HG02642 (cell line): ENCODE measurements around the gene KCNJ15.

ENCODE experiments used
- ATAC-seq: cut with Tn5 transposase; IDR thresholded peaks from one replicate; pipeline ENCODE4 v1.9.1; 2021; ENCODE audit warnings: mild to moderate bottlenecking; ENCODE audit not compliant: unreplicated experiment, poor library complexity

Gene KCNJ15

GRCh38 chr21:38266732-38267131 lies 9.9 kb downstream of the KCNJ15 start:
- ATAC-seq = no peak

- no peak for ATAC-seq
Observed at GRCh38 chr21:38267136-38267755, 10.5 kb downstream of the KCNJ15 start.

- ATAC-seq = no peak
Observed at GRCh38 chr21:38267991-38268863, 11.4 kb downstream of the KCNJ15 start.

GRCh38 chr21:38268864-38269575 lies 12.2 kb downstream of the KCNJ15 start:
- ATAC-seq = peak; percentile 40

- ATAC-seq = peak; percentile 79
Observed at GRCh38 chr21:38269576-38269936, 12.8 kb downstream of the KCNJ15 start.

GRCh38 chr21:38272215-38272614 lies 15.4 kb downstream of the KCNJ15 start:
- no peak for ATAC-seq

GRCh38 chr21:38273745-38274542 lies 17.2 kb downstream of the KCNJ15 start:
- no peak for ATAC-seq

GRCh38 chr21:38277501-38278131 lies 20.8 kb downstream of the KCNJ15 start:
- ATAC-seq = no peak

- no peak for ATAC-seq
Observed at GRCh38 chr21:38280454-38280853, 23.7 kb downstream of the KCNJ15 start.

- no peak for ATAC-seq
Observed at GRCh38 chr21:38280867-38281266, 24.1 kb downstream of the KCNJ15 start.

- ATAC-seq = no peak
Observed at GRCh38 chr21:38282921-38283320, 26.1 kb downstream of the KCNJ15 start.

GRCh38 chr21:38284216-38284615 lies 27.4 kb downstream of the KCNJ15 start:
- no peak for ATAC-seq

GRCh38 chr21:38286739-38287471 lies 30.1 kb downstream of the KCNJ15 start:
- ATAC-seq = no peak

GRCh38 chr21:38287476-38287875 lies 30.7 kb downstream of the KCNJ15 start:
- no peak for ATAC-seq

- ATAC-seq = no peak
Observed at GRCh38 chr21:38289705-38290485, 33.1 kb downstream of the KCNJ15 start.

GRCh38 chr21:38290809-38291208 lies 34.0 kb downstream of the KCNJ15 start:
- no peak for ATAC-seq

GRCh38 chr21:38291874-38292273 lies 35.1 kb downstream of the KCNJ15 start:
- ATAC-seq = no peak

GRCh38 chr21:38293113-38293512 lies 36.3 kb downstream of the KCNJ15 start:
- no peak for ATAC-seq

- no peak for ATAC-seq
Observed at GRCh38 chr21:38293765-38294164, 37.0 kb downstream of the KCNJ15 start.
